ENCODE results near the gene MRC1. TPM values are rescaled to one million over a fixed set of nuclear protein-coding genes. Genes with fewer than 3 reads are reported as not detected.

MRC1 gene
- total and polyA plus RNA-seq, 2 experiments from 2014 or later, result not detected

DNA sequence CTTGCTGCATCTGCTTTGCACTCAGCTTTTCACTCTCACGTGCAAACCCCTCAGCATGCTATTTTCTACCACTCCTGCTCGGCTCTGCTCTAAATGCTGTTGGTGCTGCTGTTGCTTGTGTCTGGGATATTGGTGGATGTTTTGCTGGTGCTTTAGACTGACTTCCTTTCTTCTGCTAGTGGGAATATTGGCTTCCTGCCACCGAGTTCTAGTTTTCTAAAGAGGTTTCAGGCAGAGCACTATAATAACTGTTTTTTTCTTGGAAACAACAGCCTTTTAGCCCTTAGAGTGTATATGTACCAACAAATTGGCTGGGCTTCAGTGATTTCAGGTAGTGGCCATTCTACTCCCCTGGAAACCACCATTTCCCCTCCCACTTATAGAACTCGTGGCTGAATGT, 29.4 kb upstream of the MRC1 start (continued):
- TF ChIP-seq, protein P1, sequence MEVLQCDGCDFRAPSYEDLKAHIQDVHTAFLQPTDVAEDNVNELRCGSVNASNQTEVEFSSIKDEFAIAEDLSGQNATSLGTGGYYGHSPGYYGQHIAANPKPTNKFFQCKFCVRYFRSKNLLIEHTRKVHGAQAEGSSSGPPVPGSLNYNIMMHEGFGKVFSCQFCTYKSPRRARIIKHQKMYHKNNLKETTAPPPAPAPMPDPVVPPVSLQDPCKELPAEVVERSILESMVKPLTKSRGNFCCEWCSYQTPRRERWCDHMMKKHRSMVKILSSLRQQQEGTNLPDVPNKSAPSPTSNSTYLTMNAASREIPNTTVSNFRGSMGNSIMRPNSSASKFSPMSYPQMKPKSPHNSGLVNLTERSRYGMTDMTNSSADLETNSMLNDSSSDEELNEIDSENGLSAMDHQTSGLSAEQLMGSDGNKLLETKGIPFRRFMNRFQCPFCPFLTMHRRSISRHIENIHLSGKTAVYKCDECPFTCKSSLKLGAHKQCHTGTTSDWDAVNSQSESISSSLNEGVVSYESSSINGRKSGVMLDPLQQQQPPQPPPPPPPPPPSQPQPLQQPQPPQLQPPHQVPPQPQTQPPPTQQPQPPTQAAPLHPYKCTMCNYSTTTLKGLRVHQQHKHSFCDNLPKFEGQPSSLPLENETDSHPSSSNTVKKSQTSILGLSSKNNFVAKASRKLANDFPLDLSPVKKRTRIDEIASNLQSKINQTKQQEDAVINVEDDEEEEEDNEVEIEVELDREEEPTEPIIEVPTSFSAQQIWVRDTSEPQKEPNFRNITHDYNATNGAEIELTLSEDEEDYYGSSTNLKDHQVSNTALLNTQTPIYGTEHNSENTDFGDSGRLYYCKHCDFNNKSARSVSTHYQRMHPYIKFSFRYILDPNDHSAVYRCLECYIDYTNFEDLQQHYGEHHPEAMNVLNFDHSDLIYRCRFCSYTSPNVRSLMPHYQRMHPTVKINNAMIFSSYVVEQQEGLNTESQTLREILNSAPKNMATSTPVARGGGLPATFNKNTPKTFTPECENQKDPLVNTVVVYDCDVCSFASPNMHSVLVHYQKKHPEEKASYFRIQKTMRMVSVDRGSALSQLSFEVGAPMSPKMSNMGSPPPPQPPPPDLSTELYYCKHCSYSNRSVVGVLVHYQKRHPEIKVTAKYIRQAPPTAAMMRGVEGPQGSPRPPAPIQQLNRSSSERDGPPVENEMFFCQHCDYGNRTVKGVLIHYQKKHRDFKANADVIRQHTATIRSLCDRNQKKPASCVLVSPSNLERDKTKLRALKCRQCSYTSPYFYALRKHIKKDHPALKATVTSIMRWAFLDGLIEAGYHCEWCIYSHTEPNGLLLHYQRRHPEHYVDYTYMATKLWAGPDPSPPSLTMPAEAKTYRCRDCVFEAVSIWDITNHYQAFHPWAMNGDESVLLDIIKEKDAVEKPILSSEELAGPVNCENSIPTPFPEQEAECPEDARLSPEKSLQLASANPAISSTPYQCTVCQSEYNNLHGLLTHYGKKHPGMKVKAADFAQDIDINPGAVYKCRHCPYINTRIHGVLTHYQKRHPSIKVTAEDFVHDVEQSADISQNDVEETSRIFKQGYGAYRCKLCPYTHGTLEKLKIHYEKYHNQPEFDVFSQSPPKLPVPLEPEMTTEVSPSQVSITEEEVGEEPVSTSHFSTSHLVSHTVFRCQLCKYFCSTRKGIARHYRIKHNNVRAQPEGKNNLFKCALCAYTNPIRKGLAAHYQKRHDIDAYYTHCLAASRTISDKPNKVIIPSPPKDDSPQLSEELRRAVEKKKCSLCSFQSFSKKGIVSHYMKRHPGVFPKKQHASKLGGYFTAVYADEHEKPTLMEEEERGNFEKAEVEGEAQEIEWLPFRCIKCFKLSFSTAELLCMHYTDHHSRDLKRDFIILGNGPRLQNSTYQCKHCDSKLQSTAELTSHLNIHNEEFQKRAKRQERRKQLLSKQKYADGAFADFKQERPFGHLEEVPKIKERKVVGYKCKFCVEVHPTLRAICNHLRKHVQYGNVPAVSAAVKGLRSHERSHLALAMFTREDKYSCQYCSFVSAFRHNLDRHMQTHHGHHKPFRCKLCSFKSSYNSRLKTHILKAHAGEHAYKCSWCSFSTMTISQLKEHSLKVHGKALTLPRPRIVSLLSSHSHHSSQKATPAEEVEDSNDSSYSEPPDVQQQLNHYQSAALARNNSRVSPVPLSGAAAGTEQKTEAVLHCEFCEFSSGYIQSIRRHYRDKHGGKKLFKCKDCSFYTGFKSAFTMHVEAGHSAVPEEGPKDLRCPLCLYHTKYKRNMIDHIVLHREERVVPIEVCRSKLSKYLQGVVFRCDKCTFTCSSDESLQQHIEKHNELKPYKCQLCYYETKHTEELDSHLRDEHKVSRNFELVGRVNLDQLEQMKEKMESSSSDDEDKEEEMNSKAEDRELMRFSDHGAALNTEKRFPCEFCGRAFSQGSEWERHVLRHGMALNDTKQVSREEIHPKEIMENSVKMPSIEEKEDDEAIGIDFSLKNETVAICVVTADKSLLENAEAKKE (CRISPR knock-in tag; IDR thresholded peaks at IDR 0.05), result no peak
- TF ChIP-seq, protein P2, sequence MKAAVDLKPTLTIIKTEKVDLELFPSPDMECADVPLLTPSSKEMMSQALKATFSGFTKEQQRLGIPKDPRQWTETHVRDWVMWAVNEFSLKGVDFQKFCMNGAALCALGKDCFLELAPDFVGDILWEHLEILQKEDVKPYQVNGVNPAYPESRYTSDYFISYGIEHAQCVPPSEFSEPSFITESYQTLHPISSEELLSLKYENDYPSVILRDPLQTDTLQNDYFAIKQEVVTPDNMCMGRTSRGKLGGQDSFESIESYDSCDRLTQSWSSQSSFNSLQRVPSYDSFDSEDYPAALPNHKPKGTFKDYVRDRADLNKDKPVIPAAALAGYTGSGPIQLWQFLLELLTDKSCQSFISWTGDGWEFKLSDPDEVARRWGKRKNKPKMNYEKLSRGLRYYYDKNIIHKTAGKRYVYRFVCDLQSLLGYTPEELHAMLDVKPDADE (IDR thresholded peaks at IDR 0.05), result no peak
- TF ChIP-seq EZH2 (IDR thresholded peaks at IDR 0.05; ENCODE audit: low read depth, unreplicated experiment) (no peak), CREB1 (CRISPR knock-in tag; IDR thresholded peaks at IDR 0.05; ENCODE audit: low read depth) (no peak), ZNF114 (CRISPR knock-in tag; IDR thresholded peaks at IDR 0.05) (no peak), EZH2phosphoT487 (IDR thresholded peaks at IDR 0.05; ENCODE audit: unreplicated experiment) (no peak), JUNB (IDR thresholded peaks at IDR 0.05; ENCODE audit: unreplicated experiment) (no peak), ZNF331 (CRISPR knock-in tag; IDR thresholded peaks at IDR 0.05; ENCODE audit: low read depth) (no peak)

DNA sequence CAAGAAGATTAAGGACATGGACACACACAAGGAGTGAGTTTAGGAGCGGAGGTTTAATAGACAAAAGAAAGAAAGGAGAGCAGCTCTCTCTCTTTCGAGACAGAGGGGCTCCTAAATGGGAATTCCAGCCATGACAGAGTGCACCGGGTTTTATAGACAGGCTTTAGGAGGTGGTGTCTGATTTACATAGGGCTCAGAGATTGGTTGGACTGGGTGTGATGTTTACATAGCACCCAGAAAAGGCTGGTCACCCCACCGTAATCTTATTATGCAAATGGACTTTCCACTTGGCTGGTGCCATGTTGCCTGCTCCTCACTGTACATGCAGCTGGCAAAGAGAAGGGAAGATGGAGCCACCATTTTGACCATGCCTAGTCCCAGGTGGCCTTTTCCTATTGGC, 28.4 kb upstream of the MRC1 start:
- no peaks in the 10 kb centered on the region for H3K36me3 ChIP-seq (ENCODE audit: insufficient read depth)
- H3K36me3 Mint-ChIP-seq (ENCODE audit: low read depth), result no peaks in the 10 kb centered on the region
- H3K4me3 ChIP-seq, result no peak overlapping the region
- H3K27ac Mint-ChIP-seq, result no peak overlapping the region
- no peaks in the 10 kb centered on the region for H3K4me1 ChIP-seq (ENCODE audit: insufficient read depth)
- no peak overlapping the region for H3K4me3 Mint-ChIP-seq
- no peaks in the 10 kb centered on the region for H3F3A ChIP-seq (replicated peaks; ENCODE audit: low read depth)
- no peak for DNase-seq (ENCODE audit: low spot score)
- TF ChIP-seq JUNB (IDR thresholded peaks at IDR 0.05; ENCODE audit: unreplicated experiment) (no peak), ZNF331 (CRISPR knock-in tag; IDR thresholded peaks at IDR 0.05; ENCODE audit: low read depth) (no peak), POLR2AphosphoS5 (IDR thresholded peaks at IDR 0.05; ENCODE audit: low read depth) (no peak), STAT1 (IDR thresholded peaks at IDR 0.05; ENCODE audit: unreplicated experiment) (no peak), NANOG (IDR thresholded peaks at IDR 0.05; ENCODE audit: borderline replicate concordance) (no peak), EZH2 (IDR thresholded peaks at IDR 0.05; ENCODE audit: low read depth, unreplicated experiment) (no peak), CREB1 (CRISPR knock-in tag; IDR thresholded peaks at IDR 0.05; ENCODE audit: low read depth) (no peak), EZH2phosphoT487 (IDR thresholded peaks at IDR 0.05; ENCODE audit: unreplicated experiment) (no peak), ZNF114 (CRISPR knock-in tag; IDR thresholded peaks at IDR 0.05) (no peak)
- TF ChIP-seq, protein P3, sequence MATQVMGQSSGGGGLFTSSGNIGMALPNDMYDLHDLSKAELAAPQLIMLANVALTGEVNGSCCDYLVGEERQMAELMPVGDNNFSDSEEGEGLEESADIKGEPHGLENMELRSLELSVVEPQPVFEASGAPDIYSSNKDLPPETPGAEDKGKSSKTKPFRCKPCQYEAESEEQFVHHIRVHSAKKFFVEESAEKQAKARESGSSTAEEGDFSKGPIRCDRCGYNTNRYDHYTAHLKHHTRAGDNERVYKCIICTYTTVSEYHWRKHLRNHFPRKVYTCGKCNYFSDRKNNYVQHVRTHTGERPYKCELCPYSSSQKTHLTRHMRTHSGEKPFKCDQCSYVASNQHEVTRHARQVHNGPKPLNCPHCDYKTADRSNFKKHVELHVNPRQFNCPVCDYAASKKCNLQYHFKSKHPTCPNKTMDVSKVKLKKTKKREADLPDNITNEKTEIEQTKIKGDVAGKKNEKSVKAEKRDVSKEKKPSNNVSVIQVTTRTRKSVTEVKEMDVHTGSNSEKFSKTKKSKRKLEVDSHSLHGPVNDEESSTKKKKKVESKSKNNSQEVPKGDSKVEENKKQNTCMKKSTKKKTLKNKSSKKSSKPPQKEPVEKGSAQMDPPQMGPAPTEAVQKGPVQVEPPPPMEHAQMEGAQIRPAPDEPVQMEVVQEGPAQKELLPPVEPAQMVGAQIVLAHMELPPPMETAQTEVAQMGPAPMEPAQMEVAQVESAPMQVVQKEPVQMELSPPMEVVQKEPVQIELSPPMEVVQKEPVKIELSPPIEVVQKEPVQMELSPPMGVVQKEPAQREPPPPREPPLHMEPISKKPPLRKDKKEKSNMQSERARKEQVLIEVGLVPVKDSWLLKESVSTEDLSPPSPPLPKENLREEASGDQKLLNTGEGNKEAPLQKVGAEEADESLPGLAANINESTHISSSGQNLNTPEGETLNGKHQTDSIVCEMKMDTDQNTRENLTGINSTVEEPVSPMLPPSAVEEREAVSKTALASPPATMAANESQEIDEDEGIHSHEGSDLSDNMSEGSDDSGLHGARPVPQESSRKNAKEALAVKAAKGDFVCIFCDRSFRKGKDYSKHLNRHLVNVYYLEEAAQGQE (IDR thresholded peaks at IDR 0.05; ENCODE audit: unreplicated experiment), result no peak
- TF ChIP-seq, protein P4, sequence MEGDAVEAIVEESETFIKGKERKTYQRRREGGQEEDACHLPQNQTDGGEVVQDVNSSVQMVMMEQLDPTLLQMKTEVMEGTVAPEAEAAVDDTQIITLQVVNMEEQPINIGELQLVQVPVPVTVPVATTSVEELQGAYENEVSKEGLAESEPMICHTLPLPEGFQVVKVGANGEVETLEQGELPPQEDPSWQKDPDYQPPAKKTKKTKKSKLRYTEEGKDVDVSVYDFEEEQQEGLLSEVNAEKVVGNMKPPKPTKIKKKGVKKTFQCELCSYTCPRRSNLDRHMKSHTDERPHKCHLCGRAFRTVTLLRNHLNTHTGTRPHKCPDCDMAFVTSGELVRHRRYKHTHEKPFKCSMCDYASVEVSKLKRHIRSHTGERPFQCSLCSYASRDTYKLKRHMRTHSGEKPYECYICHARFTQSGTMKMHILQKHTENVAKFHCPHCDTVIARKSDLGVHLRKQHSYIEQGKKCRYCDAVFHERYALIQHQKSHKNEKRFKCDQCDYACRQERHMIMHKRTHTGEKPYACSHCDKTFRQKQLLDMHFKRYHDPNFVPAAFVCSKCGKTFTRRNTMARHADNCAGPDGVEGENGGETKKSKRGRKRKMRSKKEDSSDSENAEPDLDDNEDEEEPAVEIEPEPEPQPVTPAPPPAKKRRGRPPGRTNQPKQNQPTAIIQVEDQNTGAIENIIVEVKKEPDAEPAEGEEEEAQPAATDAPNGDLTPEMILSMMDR (conservative IDR thresholded peaks at IDR 0.05; ENCODE audit: low read depth in 2 of 2), result no peak
- no peaks in the 10 kb centered on the region for H3K9me2 ChIP-seq (ENCODE audit: insufficient read depth)
- H3K4me2 ChIP-seq, result no peak overlapping the region
- no peaks in the 10 kb centered on the region for H3K79me2 ChIP-seq (replicated peaks; ENCODE audit: insufficient read depth)
- no peak overlapping the region for H3K27ac ChIP-seq (ENCODE audit: low read depth)
- peaks cover 4% of the 10 kb centered on the region for H3K27me3 Mint-ChIP-seq (ENCODE audit: insufficient read depth, low read depth, poor library complexity)
- no peak overlapping the region for H2AFZ ChIP-seq
- no peaks in the 10 kb centered on the region for H4K20me1 ChIP-seq (replicated peaks; ENCODE audit: insufficient read depth)
- no peak for ATAC-seq
- no peaks in the 10 kb centered on the region for H3K27me3 ChIP-seq (ENCODE audit: insufficient read depth)
- H3K4me1 Mint-ChIP-seq, result no peaks in the 10 kb centered on the region
- no peaks in the 10 kb centered on the region for H3K9me3 Mint-ChIP-seq

Data from GM23338 (cell line).